Colonic mucosa (tissue), 4 donors: ENCODE results near the gene AGFG1. TPM values are rescaled to one million over a fixed set of nuclear protein-coding genes. Genes with fewer than 3 reads are reported as not detected.

Source experiments
- DNase-seq: peaks from one replicate; pipeline ENCODE4 v3.0.0-alpha.2; 2020
- H3K27ac ChIP-seq: fragments of 200-600 bp; one replicate; pipeline ENCODE4 v1.8.0; 2021
- H3K27me3 ChIP-seq: fragments of 200-600 bp; one replicate; pipeline ENCODE4 v1.8.0; 2021
- H3K36me3 ChIP-seq: fragments of 200-600 bp; one replicate; pipeline ENCODE4 v1.8.0; 2021
- H3K4me1 ChIP-seq: fragments of 200-600 bp; one replicate; pipeline ENCODE4 v1.8.0; 2021; ENCODE audit warnings: mild to moderate bottlenecking
- H3K4me3 ChIP-seq: fragments of 200-600 bp; one replicate; pipeline ENCODE4 v1.8.0; 2021
- H3K9ac ChIP-seq, 2 donors: one replicate each; pipeline ENCODE4 v1.7.0; 2013; ENCODE audit warnings: control low read depth in 2 of 2, low read depth in 2 of 2, low read length in 2 of 2
- H3K9me3 ChIP-seq: fragments of 200-600 bp; one replicate; pipeline ENCODE4 v1.8.0; 2021
- intact Hi-C: fragments of 100-400 bp; cut with DNase I; formaldehyde crosslinking; loops from one replicate; pipeline ENCODE4 v1.14.1; 2022
- total RNA-seq, 2 donors: library from RNA; stranded (reverse); fragmentation: NEBNext Ultra II Directional in 1 of 2; extraction: Animal tissue kit (Norgen Biotek cat#: 25700) in 1 of 2; gene quantifications; one replicate each; pipeline ENCODE4 v1.2.1, GENCODE V29; 2021
- TF ChIP-seq, protein P1 (sequence below): fragments of 200-600 bp; IDR thresholded peaks from one replicate; pipeline ENCODE4 v1.8.0; 2022; ENCODE audit warnings: antibody characterized with exemption, mild to moderate bottlenecking
- donor health status: healthy.
- donor health status: DM: no; HTN: no; CAD: no.
- donor health status: DM: no; HTN: no; CAD: no.

AGFG1 gene, protein sequence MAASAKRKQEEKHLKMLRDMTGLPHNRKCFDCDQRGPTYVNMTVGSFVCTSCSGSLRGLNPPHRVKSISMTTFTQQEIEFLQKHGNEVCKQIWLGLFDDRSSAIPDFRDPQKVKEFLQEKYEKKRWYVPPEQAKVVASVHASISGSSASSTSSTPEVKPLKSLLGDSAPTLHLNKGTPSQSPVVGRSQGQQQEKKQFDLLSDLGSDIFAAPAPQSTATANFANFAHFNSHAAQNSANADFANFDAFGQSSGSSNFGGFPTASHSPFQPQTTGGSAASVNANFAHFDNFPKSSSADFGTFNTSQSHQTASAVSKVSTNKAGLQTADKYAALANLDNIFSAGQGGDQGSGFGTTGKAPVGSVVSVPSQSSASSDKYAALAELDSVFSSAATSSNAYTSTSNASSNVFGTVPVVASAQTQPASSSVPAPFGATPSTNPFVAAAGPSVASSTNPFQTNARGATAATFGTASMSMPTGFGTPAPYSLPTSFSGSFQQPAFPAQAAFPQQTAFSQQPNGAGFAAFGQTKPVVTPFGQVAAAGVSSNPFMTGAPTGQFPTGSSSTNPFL
- total RNA-seq, result 100 to 1,000 TPM in 1 of 2 donors, 10 to 100 TPM in 1; 83.3 to 101 TPM

DNA sequence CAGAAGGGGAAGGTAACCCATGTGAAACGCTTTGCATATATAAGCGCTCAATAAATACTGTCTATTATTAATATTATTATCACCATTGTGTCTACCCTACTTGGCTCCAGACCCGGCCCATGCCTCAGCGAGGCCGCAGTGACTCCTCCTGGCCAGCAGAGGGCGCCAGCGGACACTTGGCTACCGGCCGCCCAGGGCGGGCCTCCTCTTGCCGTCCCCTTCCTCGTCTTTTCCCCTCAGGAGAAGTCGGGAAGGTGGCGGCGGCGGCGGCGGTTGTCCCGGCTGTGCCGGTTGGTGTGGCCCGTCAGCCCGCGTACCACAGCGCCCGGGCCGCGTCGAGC is at the start of gene AGFG1:
TSS of gene AGFG1 (plus strand) at position 233 of the 341 bp plus-strand sequence. CDS start 266 bp downstream, outside the sequence.
- TF ChIP-seq, protein P1, sequence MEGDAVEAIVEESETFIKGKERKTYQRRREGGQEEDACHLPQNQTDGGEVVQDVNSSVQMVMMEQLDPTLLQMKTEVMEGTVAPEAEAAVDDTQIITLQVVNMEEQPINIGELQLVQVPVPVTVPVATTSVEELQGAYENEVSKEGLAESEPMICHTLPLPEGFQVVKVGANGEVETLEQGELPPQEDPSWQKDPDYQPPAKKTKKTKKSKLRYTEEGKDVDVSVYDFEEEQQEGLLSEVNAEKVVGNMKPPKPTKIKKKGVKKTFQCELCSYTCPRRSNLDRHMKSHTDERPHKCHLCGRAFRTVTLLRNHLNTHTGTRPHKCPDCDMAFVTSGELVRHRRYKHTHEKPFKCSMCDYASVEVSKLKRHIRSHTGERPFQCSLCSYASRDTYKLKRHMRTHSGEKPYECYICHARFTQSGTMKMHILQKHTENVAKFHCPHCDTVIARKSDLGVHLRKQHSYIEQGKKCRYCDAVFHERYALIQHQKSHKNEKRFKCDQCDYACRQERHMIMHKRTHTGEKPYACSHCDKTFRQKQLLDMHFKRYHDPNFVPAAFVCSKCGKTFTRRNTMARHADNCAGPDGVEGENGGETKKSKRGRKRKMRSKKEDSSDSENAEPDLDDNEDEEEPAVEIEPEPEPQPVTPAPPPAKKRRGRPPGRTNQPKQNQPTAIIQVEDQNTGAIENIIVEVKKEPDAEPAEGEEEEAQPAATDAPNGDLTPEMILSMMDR, result peak; percentile 98
- DNase-seq, result peak; percentile 90

DNA sequence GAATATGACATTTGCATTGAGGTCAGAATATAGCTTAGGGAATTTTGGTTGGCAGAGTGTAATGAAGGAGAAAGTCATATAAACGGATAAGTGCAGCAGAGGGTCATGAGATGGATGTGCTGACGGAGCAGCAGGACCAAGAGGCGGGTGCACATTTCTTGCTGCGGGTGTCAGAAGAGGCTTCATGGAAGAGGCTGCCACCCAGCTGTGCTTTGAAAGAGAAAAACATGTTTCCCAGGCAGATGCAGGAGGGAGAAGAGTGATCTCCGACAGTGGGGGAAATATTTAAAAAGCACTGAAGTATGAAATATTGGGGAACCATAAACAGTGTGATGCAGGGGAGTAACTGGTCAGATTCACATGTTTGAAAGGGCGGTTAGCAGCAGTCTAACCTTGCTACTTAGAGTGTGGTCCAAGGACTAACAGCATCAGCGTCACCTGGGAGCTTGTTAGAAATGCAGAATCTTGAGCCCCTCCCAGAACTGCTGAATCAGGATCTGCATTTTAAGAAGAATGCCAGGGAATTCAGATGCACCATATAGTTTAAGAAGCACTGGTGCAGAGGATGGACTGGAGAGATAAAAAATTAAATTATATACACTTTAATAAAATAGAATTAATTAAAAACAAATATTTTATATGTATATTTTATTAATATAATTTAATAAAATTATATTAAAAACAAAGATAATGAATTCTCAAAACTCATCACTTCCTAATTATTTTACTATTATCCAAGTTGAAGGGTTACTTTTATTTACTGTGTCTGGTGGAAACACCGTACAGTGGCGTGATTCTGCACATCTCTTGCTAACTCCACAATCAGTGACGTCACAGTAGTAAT is 48.1 kb upstream of the AGFG1 start:
- Histone ChIP-seq H3K27me3 (no peaks in the 10 kb centered on the region), H3K9me3 (no peaks in the 10 kb centered on the region), H3K4me1 (no peaks in the 10 kb centered on the region), H3K36me3 (no peaks in the 10 kb centered on the region), H3K9ac (no peak overlapping the region), H3K27ac (no peak overlapping the region), H3K4me3 (no peak overlapping the region)
- TF ChIP-seq, protein P1, result no peak
- intact Hi-C loops, result no loop called here
- no peak for DNase-seq

More for the DNA sequence above, at the start of gene AGFG1:
- no peaks in the 10 kb centered on the region for H3K9me3 ChIP-seq
- H3K9ac ChIP-seq, result peak within 1 kb of the TSS; percentile 51 to 83
- intact Hi-C loops, result loop anchor here (5.0 to 10.0 kb wide), 2 partner anchors 60 to 293 kb away; no protein-coding TSS in a partner anchor
- H3K36me3 ChIP-seq, result no peaks in the 10 kb centered on the region
- H3K27me3 ChIP-seq, result no peaks in the 10 kb centered on the region
- H3K4me3 ChIP-seq, result peak within 1 kb of the TSS; percentile 92
- peak within 1 kb of the TSS; percentile 90 for H3K27ac ChIP-seq
- H3K4me1 ChIP-seq, result peaks cover 11% of the 10 kb centered on the region

DNA sequence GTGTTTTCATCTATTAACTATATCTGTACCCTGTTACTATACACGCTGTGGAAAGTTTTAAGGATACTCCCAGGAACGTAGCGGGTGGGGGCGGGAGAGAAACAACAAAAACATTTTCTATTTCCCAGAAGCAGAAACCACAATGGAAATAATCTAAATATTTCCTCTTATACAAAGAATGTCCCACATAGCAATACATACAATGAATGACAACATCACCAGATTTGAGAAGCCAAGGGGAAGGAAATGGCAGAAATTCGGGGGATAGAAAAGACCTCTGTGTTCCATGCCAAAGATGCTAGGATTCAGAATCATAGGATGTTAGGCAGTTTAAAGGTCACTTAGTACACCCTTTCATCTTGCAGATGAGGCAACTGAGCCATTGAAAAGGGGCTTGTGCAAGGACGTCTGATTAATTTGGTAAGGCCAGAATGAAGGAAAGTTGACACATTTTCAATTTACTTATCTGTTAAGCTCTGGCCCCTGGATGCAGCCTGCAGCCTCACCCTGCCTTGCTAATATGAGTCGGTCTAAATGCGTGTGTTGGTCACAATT is 43.1 kb upstream of the AGFG1 start:
- Histone ChIP-seq H3K27ac (no peak overlapping the region), H3K9ac (no peak overlapping the region), H3K27me3 (no peaks in the 10 kb centered on the region), H3K9me3 (no peaks in the 10 kb centered on the region), H3K4me3 (no peak overlapping the region), H3K4me1 (no peaks in the 10 kb centered on the region), H3K36me3 (no peaks in the 10 kb centered on the region)
- DNase-seq, result no peak
- TF ChIP-seq, protein P1, result no peak
- intact Hi-C loops, result no loop called here

DNA sequence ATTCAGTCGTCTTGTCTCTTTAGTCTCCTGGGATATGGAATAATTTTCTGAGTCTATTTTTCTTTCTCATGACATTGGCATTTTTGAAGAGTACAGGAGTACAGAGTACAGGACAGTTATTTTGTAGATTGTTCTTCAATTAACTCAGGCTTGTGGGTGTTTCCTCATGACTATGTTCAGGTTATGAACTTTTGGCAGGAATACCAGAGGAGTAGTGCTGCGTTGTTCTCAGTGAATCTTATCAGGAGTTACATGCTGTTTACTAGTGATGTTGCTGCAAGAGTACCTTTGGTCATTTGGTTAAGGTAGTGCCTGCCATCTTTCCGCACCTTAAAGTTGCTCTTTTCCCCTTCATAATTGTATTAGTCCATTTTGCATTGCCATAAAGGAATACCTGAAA is 41.3 kb upstream of the AGFG1 start:
- DNase-seq, result no peak
- Histone ChIP-seq H3K27me3 (no peaks in the 10 kb centered on the region), H3K27ac (no peak overlapping the region), H3K9me3 (no peaks in the 10 kb centered on the region), H3K9ac (no peak overlapping the region), H3K36me3 (no peaks in the 10 kb centered on the region), H3K4me3 (no peak overlapping the region), H3K4me1 (no peaks in the 10 kb centered on the region)
- intact Hi-C loops, result no loop called here
- TF ChIP-seq, protein P1, result no peak

DNA sequence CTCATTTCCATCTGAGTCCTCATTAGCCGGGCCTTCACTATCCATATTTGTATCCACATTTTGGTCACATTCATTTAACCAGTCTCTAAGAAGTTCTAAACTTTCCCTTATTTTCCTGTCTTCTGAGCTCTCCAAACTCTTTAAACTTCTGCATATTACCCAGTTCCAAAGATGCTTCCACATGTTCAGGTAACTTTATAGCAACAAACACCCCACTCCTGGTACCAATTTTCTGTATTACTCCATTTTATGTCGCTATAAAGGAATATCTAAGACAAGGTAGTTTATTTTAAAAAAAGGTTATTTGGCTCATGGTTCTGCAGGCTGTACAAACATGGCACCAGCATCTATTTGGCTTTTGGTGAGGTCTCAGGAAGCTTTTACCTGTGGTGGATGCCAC is 38.8 kb upstream of the AGFG1 start:
- Histone ChIP-seq H3K9ac (no peak overlapping the region), H3K9me3 (no peaks in the 10 kb centered on the region), H3K27me3 (no peaks in the 10 kb centered on the region), H3K4me3 (no peak overlapping the region), H3K27ac (no peak overlapping the region), H3K4me1 (no peaks in the 10 kb centered on the region), H3K36me3 (no peaks in the 10 kb centered on the region)
- intact Hi-C loops, result no loop called here
- TF ChIP-seq, protein P1, result no peak
- no peak for DNase-seq
